Brain pericyte (primary cell): Measurements from ENCODE around the gene SDC3.
"Not testable (repeated sequence)": the region's sequence is repeated elsewhere in the genome, so short reads cannot be mapped to it uniquely, and the experiment has no call there.

Experiments
- DNase-seq: peaks from one replicate; pipeline ENCODE4 v3.0.0-alpha.2; 2012; ENCODE audit warnings: low read depth, low spot score

The SDC3 gene

DNA sequence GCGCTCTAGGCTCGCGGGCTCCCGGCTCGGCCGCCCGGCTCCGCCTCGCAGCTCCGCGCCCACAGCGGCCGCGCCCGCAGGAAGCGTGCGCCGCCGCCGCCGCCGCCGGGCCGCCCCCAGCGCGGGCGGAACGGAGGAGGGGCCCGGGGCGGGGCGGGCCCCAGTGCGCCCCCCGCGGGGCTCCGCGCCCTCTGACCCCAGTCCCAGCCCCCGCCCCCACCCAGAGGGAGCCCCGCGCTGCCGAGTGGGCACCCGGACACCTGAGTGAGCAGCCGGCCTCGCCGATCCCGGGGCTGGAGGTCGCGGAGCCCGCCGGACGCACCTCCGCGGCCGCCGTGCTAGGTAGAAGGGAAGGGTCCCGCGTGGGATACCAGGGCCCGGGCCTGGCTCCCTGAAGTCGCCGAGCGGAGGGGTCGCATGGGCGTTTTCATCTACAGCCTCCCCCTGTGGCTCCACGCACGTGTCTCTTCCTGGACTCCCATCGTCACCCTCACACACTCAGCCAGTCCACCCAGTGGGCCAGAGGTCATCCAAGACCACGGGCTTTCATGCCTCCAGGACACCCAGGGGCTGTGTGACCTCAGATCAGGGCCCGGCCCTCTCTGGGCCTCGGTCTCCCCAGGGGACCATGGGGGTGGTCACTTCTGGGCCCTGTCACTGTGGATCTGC lies at the start of gene SDC3:
TSS of gene SDC3 (minus strand) at position 63 of the 669 bp plus-strand sequence. CDS start 172 bp downstream, outside the sequence.
- no peak for DNase-seq

- DNase-seq: no peak
These were observed 49.1 kb upstream of the SDC3 start for GRCh38 chr1:30957560-30958222.

GRCh38 chr1:30955448-30956015 lies 47.0 kb upstream of the SDC3 start:
- DNase-seq: no peak

DNA sequence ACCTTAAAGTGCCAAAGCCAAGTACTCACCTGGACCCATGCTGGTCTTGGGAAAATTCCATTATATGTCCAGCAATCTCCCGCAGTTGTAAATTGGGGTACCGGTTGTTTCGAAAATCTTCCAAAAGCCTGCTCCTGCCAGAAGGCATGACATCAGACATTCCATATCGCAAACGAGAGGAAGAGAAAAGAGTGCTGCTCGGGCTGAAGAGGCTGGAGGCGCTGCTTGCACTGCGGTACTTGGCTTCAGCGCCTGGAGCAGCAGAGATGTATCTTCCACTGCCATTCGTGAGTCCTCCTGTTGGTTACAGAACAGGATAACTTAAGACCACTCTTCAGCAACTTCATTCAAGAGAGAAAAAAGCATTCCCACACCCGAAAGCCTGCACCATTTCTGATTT lies 45.1 kb upstream of the SDC3 start:
- no peak for DNase-seq

DNA sequence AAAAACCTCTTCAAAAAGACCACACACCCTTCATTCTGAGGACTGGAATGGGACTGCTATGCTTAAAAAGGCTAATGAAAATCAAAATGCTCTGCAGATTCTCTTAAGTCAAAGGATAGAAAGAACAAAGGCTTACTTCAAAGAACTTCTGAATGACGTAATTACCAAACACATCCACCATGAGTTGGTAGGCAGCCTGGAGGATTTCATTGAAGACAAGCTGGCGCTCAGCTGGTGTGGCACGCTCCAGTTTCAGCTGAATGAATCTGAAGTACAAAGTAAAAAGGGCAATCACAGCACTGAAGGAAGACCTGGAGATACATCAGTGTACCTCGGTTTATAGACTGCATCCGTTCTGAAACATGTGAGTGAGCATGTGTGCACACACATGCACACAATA lies 43.5 kb upstream of the SDC3 start:
- DNase-seq: no peak

DNA sequence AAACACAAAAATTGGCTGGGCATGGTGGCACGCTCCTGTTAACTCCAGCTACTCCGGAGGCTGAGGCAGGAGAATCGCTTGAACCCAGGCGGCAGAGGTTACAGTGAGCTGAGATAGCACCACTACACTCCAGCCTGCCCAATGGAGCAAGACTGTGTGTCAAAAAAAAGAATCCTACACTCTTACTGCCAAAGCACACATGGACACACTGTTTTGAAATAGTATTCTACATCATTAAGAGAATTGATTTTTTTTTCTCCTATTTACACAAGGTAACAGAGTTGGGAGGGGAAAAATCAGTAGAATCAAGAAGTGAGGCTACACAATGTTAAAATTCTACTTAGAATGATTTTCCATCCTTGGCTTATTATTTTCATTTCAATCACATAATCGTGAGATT lies 42.1 kb upstream of the SDC3 start:
- no peak for DNase-seq

- DNase-seq: no peak
These were observed 41.5 kb upstream of the SDC3 start for GRCh38 chr1:30950053-30950452.

DNA sequence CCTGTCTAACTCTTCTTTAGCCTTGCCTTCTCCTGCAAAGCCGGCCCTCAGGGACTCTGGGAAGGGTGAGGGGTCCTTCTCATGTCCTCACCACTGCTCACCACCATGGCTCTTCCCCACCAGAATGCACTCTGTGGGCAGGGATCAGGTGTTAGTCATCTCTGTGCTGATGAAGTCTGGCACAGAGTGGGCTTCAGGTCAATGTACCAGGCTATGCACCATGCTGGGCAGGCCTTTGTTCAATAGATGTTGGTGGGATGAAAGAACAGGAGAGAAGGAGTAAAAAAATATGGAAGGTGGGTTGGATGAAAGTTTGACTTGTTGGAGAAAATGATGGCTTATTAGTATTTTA lies 40.9 kb upstream of the SDC3 start:
- DNase-seq: not testable (repeated sequence)

GRCh38 chr1:30948813-30949486 lies 40.4 kb upstream of the SDC3 start:
- DNase-seq: not testable (repeated sequence)

DNA sequence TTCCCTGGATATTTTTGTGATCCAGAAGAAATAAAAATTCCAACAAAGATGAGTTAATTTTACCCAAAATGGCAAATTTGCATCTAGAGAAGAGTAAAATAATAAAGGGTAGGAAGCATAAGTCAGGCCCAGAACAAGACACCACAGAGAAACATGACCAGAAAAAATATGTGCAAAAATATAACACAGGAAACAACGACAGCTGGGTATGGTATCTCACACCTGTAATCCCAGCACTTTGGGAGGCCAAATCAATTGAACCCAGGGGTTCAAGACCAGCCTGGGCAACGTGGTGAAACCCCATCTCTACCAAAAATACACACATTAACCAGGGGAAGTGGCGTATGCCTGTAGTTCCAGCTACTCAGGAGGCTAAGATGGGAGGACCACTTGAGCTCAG lies 39.7 kb upstream of the SDC3 start:
- DNase-seq: no peak

- DNase-seq: no peak
These were observed 38.7 kb upstream of the SDC3 start for GRCh38 chr1:30947212-30947611.

DNA sequence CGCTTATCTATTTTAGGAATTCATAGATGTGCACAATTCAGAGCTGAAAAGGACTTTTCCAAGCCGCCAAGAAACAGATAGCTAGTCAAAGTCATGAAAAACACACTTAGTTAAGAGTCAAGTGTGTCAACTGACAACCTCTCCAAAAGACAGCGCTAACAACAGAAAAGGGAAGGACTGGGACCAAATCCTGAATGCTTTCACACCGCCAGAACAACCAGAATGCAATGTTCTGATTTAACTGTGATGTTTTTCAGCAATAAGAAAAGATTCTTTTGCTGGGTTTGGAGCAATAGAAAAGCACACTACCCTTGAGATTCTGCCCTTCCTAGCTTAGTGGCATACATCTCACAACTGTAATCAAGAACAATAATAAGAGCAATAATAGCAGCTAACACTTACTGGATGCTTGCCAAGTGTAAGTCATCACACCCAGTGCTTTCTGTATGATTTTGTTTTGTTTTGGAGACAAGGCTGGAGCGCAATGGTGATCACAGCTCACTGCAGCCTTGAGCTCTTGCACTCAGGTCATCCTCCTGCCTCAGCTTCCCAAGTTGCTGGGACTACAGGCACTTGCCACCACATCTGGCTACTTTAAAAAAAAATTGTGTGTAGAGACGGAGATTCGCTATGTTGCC lies 33.9 kb upstream of the SDC3 start:
- no peak for DNase-seq

GRCh38 chr1:30940541-30940940 lies 32.0 kb upstream of the SDC3 start:
- DNase-seq: no peak

GRCh38 chr1:30936541-30937171 lies 28.1 kb upstream of the SDC3 start:
- no peak for DNase-seq

- DNase-seq: not testable (repeated sequence)
These were observed 27.2 kb upstream of the SDC3 start for GRCh38 chr1:30935758-30936157.

GRCh38 chr1:30934613-30935012 lies 26.1 kb upstream of the SDC3 start:
- no peak for DNase-seq

DNA sequence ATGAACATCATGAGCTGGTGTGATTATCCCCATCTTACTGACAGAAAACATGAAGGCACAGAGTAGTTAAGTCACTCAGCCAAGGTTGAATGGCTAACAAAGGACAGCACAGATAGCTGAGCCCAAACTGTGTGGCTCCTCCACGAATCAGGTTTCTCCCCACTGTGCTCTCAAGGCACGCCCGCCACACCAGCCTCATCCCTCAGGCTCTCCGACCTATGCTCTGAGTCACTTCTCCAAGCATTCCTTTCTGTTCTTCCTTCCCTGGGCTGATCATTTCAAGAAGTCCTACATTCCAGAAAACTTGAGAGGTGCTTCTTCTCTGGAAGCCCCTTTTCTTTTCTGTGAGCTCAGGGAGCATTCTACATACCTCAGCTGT lies 25.3 kb upstream of the SDC3 start:
- DNase-seq: no peak

DNA sequence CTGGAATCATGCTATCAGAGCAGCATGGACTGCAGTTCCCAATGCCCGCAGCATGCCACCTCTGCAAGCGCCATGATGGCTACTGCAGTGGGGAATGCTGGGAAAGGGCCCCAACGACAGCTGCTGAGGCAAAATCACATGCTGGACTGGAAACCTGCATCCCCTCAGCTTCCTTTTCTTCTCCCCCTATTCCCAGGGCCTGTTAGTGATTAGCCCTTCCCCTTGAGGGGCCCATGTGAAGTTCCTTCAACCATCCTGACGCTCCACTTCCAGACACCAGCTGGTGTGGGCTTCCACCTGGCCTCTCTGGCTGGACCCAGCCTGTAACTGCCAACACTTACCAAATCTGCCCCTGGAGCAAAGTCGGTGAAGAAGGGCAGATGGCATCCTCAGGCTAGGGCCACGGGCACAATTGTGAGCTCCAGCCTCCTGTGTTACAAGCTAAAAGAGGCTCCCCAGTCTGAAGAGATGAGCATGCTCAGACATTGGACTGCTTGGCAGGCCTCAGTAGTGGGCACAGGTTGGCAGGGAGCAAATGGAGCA lies 22.1 kb upstream of the SDC3 start:
- DNase-seq: no peak

GRCh38 chr1:30929944-30930525 lies 21.5 kb upstream of the SDC3 start:
- no peak for DNase-seq

- DNase-seq: no peak
These were observed 20.8 kb upstream of the SDC3 start for GRCh38 chr1:30929135-30929889.
